GM12878 (cell line): Measurements from ENCODE around the gene GNA14. TPM values are rescaled to one million over a fixed set of nuclear protein-coding genes. Genes with fewer than 3 reads are reported as not detected.

ENCODE experiments used
- ATAC-seq: fragments of 200-7000 bp; cut with Tn5 transposase; 3 replicates; pipeline ENCODE4 v1.9.1; 2020; ENCODE audit warnings: mild to moderate bottlenecking, moderate library complexity
- BruUV-seq: library from RNA; stranded (reverse); fragments of 400-500 nt; replicated peaks from 2 replicates; lab custom pipeline; 2021; lab: Mats Ljungman, UMichigan
- CTCF ChIA-PET: fragments of 300-600 bp; sonication (Branson Sonifier 250); formaldehyde crosslinking; extraction: SDS; loops from one replicate; lab custom pipeline; 2021; ENCODE audit warnings: inconsistent platforms; lab: Yijun Ruan, JAX
- POLR2A ChIA-PET: fragments of 350-600 bp; formaldehyde crosslinking; extraction: SDS; loops from one replicate; lab custom pipeline; 2021; ENCODE audit warnings: inconsistent platforms; lab: Charles Lee
- RAD21 ChIA-PET: fragments of 300-600 bp; sonication (Branson Sonifier 250); formaldehyde crosslinking; loops from one replicate; lab custom pipeline; 2023; ENCODE audit warnings: antibody characterized with exemption; ENCODE audit not compliant: unreplicated experiment; lab: Charles Lee
- SMC1A ChIA-PET: fragments of 300-600 bp; sonication (Branson Sonifier 250); formaldehyde crosslinking; loops from one replicate; lab custom pipeline; 2023; ENCODE audit not compliant: unreplicated experiment, uncharacterized antibody; lab: Charles Lee
- DNase-seq: peaks from one replicate; pipeline ENCODE4 v3.0.0-alpha.2; 2011; ENCODE audit warnings: low read depth, low spot score
- FAIRE-seq: peaks from 3 replicates; lab custom pipeline; 2011; peaks lifted over from hg19 to GRCh38; lab: Jason Lieb, UNC
- H2AFZ ChIP-seq: 2 replicates; pipeline ENCODE4 v1.6.0; 2011; ENCODE audit warnings: low read depth, low read length, control low read depth; ENCODE audit not compliant: control insufficient read depth
- H3K27ac ChIP-seq: 2 replicates; pipeline ENCODE4 v1.5.1; 2011; ENCODE audit warnings: control low read depth; ENCODE audit not compliant: control insufficient read depth, insufficient read depth
- H3K27me3 ChIP-seq, 2 experiments: replicated peaks in 1 of 2; 2 replicates each; pipeline versions ENCODE4 v1.6.0 to v1.6.1; 2011; ENCODE audit warnings: low read length in 1 of 2; ENCODE audit not compliant: control insufficient read depth in 2 of 2, insufficient read depth in 2 of 2
- H3K36me3 ChIP-seq, 2 experiments: 2 replicates each; pipeline ENCODE4 v1.5.1; 2011; ENCODE audit warnings: low read length in 1 of 2; ENCODE audit not compliant: control insufficient read depth in 2 of 2, insufficient read depth in 2 of 2
- H3K4me1 ChIP-seq: 2 replicates; pipeline ENCODE4 v1.6.1; 2011; ENCODE audit warnings: mild to moderate bottlenecking, low read length, moderate library complexity, mixed read lengths; ENCODE audit not compliant: control insufficient read depth, insufficient read depth
- H3K4me2 ChIP-seq: 2 replicates; pipeline ENCODE4 v1.6.0; 2011; ENCODE audit warnings: control low read depth; ENCODE audit not compliant: control insufficient read depth, insufficient read depth
- H3K4me3 ChIP-seq: fragments of 200-600 bp; sonication (generic); 2 replicates; pipeline ENCODE4 v1.5.1; 2016
- H3K79me2 ChIP-seq: 2 replicates; pipeline ENCODE4 v1.6.0; 2011; ENCODE audit warnings: low read length; ENCODE audit not compliant: control insufficient read depth, insufficient read depth
- H3K9ac ChIP-seq: 2 replicates; pipeline ENCODE4 v1.8.0; 2011; ENCODE audit warnings: low read length, control low read depth, mixed read lengths; ENCODE audit not compliant: control insufficient read depth, insufficient read depth
- H3K9me3 ChIP-seq: replicated peaks from 3 replicates; pipeline ENCODE4 v1.5.1; 2011; ENCODE audit warnings: mild to moderate bottlenecking, low read length; ENCODE audit not compliant: control insufficient read depth, insufficient read depth
- H4K20me1 ChIP-seq: 2 replicates; pipeline ENCODE4 v1.6.0; 2011; ENCODE audit not compliant: control insufficient read depth, insufficient read depth
- CBFB ChIP-seq: IDR thresholded peaks from 2 replicates; pipeline ENCODE4 v1.6.1; 2016; ENCODE audit warnings: antibody characterized with exemption, low read depth
- EED ChIP-seq: sonication (generic); IDR thresholded peaks from 2 replicates; pipeline ENCODE4 v1.6.1; 2016; ENCODE audit warnings: antibody characterized with exemption, low read depth
- HDGF ChIP-seq: fragments of 450-650 bp; IDR thresholded peaks from 2 replicates; pipeline ENCODE4 v1.6.1; 2016; ENCODE audit warnings: antibody characterized with exemption
- JUNB ChIP-seq: IDR thresholded peaks from 2 replicates; pipeline ENCODE4 v1.6.1; 2016; ENCODE audit warnings: antibody characterized with exemption, mild to moderate bottlenecking
- NFYB ChIP-seq: IDR thresholded peaks from 2 replicates; pipeline ENCODE4 v1.6.1; 2011; ENCODE audit warnings: low read depth, mild to moderate bottlenecking, low read length, improper control_type of control experiment, moderate library complexity; ENCODE audit not compliant: insufficient read depth
- RAD21 ChIP-seq: IDR thresholded peaks from 2 replicates; pipeline ENCODE4 v1.6.1; 2011; ENCODE audit warnings: mild to moderate bottlenecking, low read depth, low read length, moderate library complexity; ENCODE audit not compliant: insufficient read depth
- RB1 ChIP-seq: fragments of 450-650 bp; formaldehyde crosslinking; IDR thresholded peaks from 2 replicates; pipeline ENCODE4 v1.6.1; 2017; ENCODE audit warnings: mild to moderate bottlenecking, borderline replicate concordance
- ZNF217 ChIP-seq: fragments of 450-650 bp; IDR thresholded peaks from 2 replicates; pipeline ENCODE4 v1.6.1; 2017; ENCODE audit warnings: antibody characterized with exemption, mild to moderate bottlenecking
- ZNF622 ChIP-seq: fragments of 450-650 bp; IDR thresholded peaks from 2 replicates; pipeline ENCODE4 v1.6.1; 2017; ENCODE audit warnings: mild to moderate bottlenecking, inconsistent platforms
- WGBS: methylation state at CpG from one replicate; pipeline ENCODE4 v1.1.6; 2016; ENCODE audit warnings: low lambda C conversion rate; ENCODE audit not compliant: insufficient replicate concordance, insufficient coverage; ENCODE audit errors: missing lambda C conversion rate; 5-methylcytosine and 5-hydroxymethylcytosine counted together
- in situ Hi-C: fragments of 300-500 bp; cut with MboI; formaldehyde crosslinking; loops from 9 replicates; pipeline ENCODE4 v1.14.3; 2018; ENCODE audit warnings: mixed read lengths
- intact Hi-C: fragments of 100-400 bp; cut with micrococcal nuclease; formaldehyde crosslinking; loops from one replicate; pipeline ENCODE4 v1.14.2; 2022; ENCODE audit not compliant: unreplicated experiment
- polyA plus RNA-seq, 11 experiments: library from polyadenylated mRNA; depleted of rRNA in 4 of 11; unstranded in 6 of 11; stranded (reverse) in 5 of 11; fragments of >200 nt; fragmentation: Nextera tagmentation in 4 of 11; fragmentation: Illumina TruSeq in 1 of 11; extraction: Ambion mirVana in 4 of 11; extraction: Trizol in 1 of 11; gene quantifications; 1 replicate in 1 of 11; 2 replicates in 10 of 11; pipeline versions ENCODE4 v1.2.1 to v1.2.3, GENCODE V29; 2011 to 2016; ENCODE audit warnings: inconsistent platforms in 2 of 11, missing spikeins in 2 of 11, low read depth in 1 of 11
- total RNA-seq, 4 experiments: library from RNA; depleted of rRNA in 3 of 4; stranded (reverse); fragments of >200 nt in 3 of 4; fragmentation: Illumina TruSeq in 1 of 4; extraction: Trizol in 1 of 4; gene quantifications; 2 replicates each; pipeline versions ENCODE4 v1.2.1 to v1.2.3, GENCODE V29; 2013 to 2021
- TF ChIP-seq, protein P1 (sequence below): fragments of 450-650 bp; IDR thresholded peaks from 2 replicates; pipeline ENCODE4 v1.6.1; 2014; ENCODE audit warnings: mild to moderate bottlenecking

Gene GNA14
- total and polyA plus RNA-seq, 10 of the 15 experiments (the other 5 are each of a cell fraction or from before 2014, with no cell fraction given): 0.17 TPM; not detected in 9

DNA sequence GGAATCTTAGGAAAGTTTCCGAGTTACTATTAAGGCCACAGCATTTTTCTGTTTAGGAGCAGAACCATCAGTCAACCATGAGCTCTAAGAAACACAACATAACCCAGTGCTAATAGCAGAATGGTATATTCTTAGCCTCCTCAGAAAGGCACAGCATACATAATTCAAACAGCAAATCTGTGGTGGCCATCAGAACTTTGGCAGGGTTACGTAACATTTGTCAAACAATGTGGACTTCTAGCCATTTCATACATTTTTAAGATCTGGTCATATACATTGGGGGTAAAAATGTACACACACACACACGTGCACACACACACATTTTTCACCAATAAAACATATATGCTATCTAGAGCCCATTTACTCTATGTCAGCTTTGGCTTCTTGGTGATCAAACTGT lies 225.2 kb downstream of the GNA14 start (continued):
- TF ChIP-seq RB1: no peak

DNA sequence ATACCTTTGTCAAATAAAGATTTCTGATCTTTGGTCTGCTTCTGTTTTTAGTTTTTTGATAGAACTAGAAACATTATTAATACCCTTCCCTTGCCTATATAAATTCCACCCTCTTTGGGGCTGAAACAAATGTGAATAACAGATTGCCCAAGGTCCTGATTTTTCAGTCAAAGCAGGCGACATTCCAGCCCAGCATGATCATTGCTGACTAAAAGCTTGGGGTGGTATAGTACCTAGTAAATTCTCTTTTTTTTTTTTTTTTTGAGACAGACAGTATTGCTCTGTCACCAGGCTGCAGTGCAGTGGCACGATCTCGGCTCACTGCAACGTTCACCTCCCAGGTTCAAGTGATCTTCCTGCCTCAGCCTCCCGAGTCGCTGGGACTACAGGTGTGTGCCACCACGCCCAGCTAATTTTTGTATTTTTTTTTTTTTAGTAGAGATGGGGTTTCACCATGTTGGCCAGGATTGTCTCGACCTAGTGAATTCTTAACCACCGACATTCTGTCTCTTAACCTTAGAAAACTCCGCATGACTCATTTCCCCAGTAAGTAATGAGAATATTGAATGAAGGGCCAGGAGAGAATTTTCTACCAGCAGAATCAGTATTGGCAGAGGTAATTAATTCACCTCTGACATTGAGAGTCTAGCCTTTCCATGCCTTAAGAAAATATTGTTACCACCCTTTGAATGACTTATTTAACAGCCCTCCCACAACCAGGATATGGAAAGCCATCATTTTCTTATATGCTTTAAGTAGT lies 226.4 kb downstream of the GNA14 start:
- Histone ChIP-seq H3K27ac (no peak overlapping the region), H3K4me2 (no peak overlapping the region), H3K4me3 (no peak overlapping the region), H3K9me3 (no peaks in the 10 kb centered on the region), H3K27me3 (no peaks in the 10 kb centered on the region), H3K36me3 (no peaks in the 10 kb centered on the region), H3K79me2 (no peaks in the 10 kb centered on the region), H4K20me1 (no peaks in the 10 kb centered on the region), H3K4me1 (no peaks in the 10 kb centered on the region), H3K9ac (no peak overlapping the region), H2AFZ (no peak overlapping the region)
- POLR2A ChIA-PET: no interaction called here
- RAD21 ChIA-PET: no interaction called here
- intact Hi-C loops: no loop called here
- in situ Hi-C loops: no loop called here
- ATAC-seq (no peak), DNase-seq (no peak), FAIRE-seq (no peak)
- CTCF ChIA-PET: interaction anchor here (0.9 kb wide), 1 partner anchor 254 kb away, joined by 3 read pairs; no protein-coding TSS in a partner anchor
- TF ChIP-seq JUNB: peak; percentile 26; the same call in 1 of the 2 replicates
- TF ChIP-seq ZNF622: no peak
- 76% methylated on average over 10 of the region's 10 CpGs for WGBS
- BruUV-seq: no TSS peak
- SMC1A ChIA-PET: no interaction called here

DNA sequence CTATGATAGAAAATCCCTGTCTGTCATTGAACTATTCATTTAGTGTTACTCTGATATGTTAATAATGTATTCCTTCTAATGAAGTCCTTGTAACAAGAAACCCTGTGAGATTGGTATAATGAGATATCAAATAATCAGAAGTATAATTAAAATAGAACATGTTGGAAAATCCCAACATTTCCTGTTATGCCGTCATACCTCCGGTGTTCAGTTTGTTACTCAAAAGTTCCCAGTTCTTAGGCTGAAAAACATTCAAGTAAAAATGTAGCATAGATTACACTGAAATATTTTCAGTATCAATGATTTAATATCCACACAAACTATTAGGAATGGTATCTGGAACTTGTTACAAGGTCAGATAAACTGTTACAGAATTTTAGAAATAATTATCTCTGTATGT lies 227.5 kb downstream of the GNA14 start:
- Histone ChIP-seq H3K4me1 (no peaks in the 10 kb centered on the region), H4K20me1 (no peaks in the 10 kb centered on the region), H3K36me3 (no peaks in the 10 kb centered on the region), H3K4me2 (no peak overlapping the region)
- POLR2A ChIA-PET: no interaction called here
- intact Hi-C loops: no loop called here
- TF ChIP-seq NFYB (no peak), RAD21 (no peak), CBFB (no peak), EED (no peak), HDGF (no peak), ZNF217 (no peak)
- TF ChIP-seq, protein P1, sequence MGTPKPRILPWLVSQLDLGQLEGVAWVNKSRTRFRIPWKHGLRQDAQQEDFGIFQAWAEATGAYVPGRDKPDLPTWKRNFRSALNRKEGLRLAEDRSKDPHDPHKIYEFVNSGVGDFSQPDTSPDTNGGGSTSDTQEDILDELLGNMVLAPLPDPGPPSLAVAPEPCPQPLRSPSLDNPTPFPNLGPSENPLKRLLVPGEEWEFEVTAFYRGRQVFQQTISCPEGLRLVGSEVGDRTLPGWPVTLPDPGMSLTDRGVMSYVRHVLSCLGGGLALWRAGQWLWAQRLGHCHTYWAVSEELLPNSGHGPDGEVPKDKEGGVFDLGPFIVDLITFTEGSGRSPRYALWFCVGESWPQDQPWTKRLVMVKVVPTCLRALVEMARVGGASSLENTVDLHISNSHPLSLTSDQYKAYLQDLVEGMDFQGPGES: no peak
- TF ChIP-seq, all 136 proteins: peak for 0
- 80% methylated on average over 2 of the region's 2 CpGs for WGBS
- ChIA-PET CTCF (no interaction called here), SMC1A (no interaction called here), RAD21 (no interaction called here)
- no peaks in the 10 kb centered on the region for H3K27me3 ChIP-seq
- no peak overlapping the region for H3K27ac ChIP-seq
- no TSS peak for BruUV-seq
- FAIRE-seq: no peak
- no peak for ATAC-seq
- DNase-seq: no peak
- in situ Hi-C loops: no loop called here
- no peaks in the 10 kb centered on the region for H3K9me3 ChIP-seq
- no peak overlapping the region for H3K9ac ChIP-seq
- H3K4me3 ChIP-seq: no peak overlapping the region
- H3K79me2 ChIP-seq: no peaks in the 10 kb centered on the region
- no peak overlapping the region for H2AFZ ChIP-seq
